ENCODE measurements around the gene SHROOM3.

The SHROOM3 gene

GRCh38 chr4:76544725-76545124 lies 109.7 kb downstream of the SHROOM3 start:
- DNase-seq = no peak

GRCh38 chr4:76545226-76545884 lies 110.3 kb downstream of the SHROOM3 start:
- no peak for DNase-seq

GRCh38 chr4:76546327-76546726 lies 111.3 kb downstream of the SHROOM3 start:
- no peak for DNase-seq

GRCh38 chr4:76546759-76547742 lies 112.0 kb downstream of the SHROOM3 start:
- DNase-seq = no peak

GRCh38 chr4:76548704-76549103 lies 113.7 kb downstream of the SHROOM3 start:
- DNase-seq = no peak

GRCh38 chr4:76549765-76550164 lies 114.7 kb downstream of the SHROOM3 start:
- no peak for DNase-seq

GRCh38 chr4:76550966-76551780 lies 116.1 kb downstream of the SHROOM3 start:
- DNase-seq = no peak

GRCh38 chr4:76554630-76555029 lies 119.6 kb downstream of the SHROOM3 start:
- DNase-seq = no peak

GRCh38 chr4:76556452-76556851 lies 121.4 kb downstream of the SHROOM3 start:
- no peak for DNase-seq

GRCh38 chr4:76558396-76559235 lies 123.6 kb downstream of the SHROOM3 start:
- DNase-seq = no peak

GRCh38 chr4:76559236-76560071 lies 124.4 kb downstream of the SHROOM3 start:
- DNase-seq = no peak

GRCh38 chr4:76562161-76562560 lies 127.1 kb downstream of the SHROOM3 start:
- no peak for DNase-seq

GRCh38 chr4:76562836-76563453 lies 127.9 kb downstream of the SHROOM3 start:
- no peak for DNase-seq

- DNase-seq = no peak
These were observed 128.6 kb downstream of the SHROOM3 start for GRCh38 chr4:76563454-76564122.

GRCh38 chr4:76564123-76564915 lies 129.3 kb downstream of the SHROOM3 start:
- no peak for DNase-seq

- DNase-seq = no peak
These were observed 133.2 kb downstream of the SHROOM3 start for GRCh38 chr4:76568262-76568661.

GRCh38 chr4:76569225-76569624 lies 134.2 kb downstream of the SHROOM3 start:
- no peak for DNase-seq

- no peak for DNase-seq
These were observed 134.7 kb downstream of the SHROOM3 start for GRCh38 chr4:76569706-76570105.
